Measurements from ENCODE around the gene SNX1. TPM values are rescaled to one million over a fixed set of nuclear protein-coding genes. Genes with fewer than 3 reads are reported as not detected.
"Not testable (repeated sequence)": the region's sequence is repeated elsewhere in the genome, so short reads cannot be mapped to it uniquely, and the experiment has no call there.

Gene SNX1
- total RNA-seq, 4 donors from 2014 or later: 74.5 to 178 (median 95.5) TPM

- no peaks in the 10 kb centered on the region for H3K36me3 ChIP-seq
- TF ChIP-seq POLR2A (IDR thresholded peaks at IDR 0.05) (no peak), CTCF (IDR thresholded peaks at IDR 0.05) (no peak)
- intact Hi-C loops (cut with DNase I; ENCODE audit: low total_unique reads): no loop called here
- H3K9me3 ChIP-seq: no peaks in the 10 kb centered on the region
- H3K4me3 ChIP-seq: no peak overlapping the region
- H3K27ac ChIP-seq: no peak overlapping the region
- DNase-seq: no peak
- no peaks in the 10 kb centered on the region for H3K4me1 ChIP-seq
- no peaks in the 10 kb centered on the region for H3K27me3 ChIP-seq
These were observed 44.7 kb upstream of the SNX1 start for GRCh38 chr15:64051093-64051402.

- Histone ChIP-seq H3K27ac (no peak overlapping the region), H3K27me3 (no peaks in the 10 kb centered on the region), H3K9me3 (no peaks in the 10 kb centered on the region), H3K36me3 (no peaks in the 10 kb centered on the region), H3K4me1 (no peaks in the 10 kb centered on the region), H3K4me3 (no peak overlapping the region)
- DNase-seq: no peak
- intact Hi-C loops (cut with DNase I; ENCODE audit: low total_unique reads): no loop called here
- TF ChIP-seq CTCF (IDR thresholded peaks at IDR 0.05) (no peak), POLR2A (IDR thresholded peaks at IDR 0.05) (no peak)
These were observed 44.1 kb upstream of the SNX1 start for GRCh38 chr15:64051407-64052259.

- H3K4me3 ChIP-seq: no peak overlapping the region
- H3K9me3 ChIP-seq: no peaks in the 10 kb centered on the region
- no peak for TF ChIP-seq CTCF (IDR thresholded peaks at IDR 0.05)
- TF ChIP-seq POLR2A (IDR thresholded peaks at IDR 0.05): no peak
- DNase-seq: no peak
- intact Hi-C loops (cut with DNase I; ENCODE audit: low total_unique reads): no loop called here
- H3K27ac ChIP-seq: no peak overlapping the region
- H3K27me3 ChIP-seq: no peaks in the 10 kb centered on the region
- H3K36me3 ChIP-seq: no peaks in the 10 kb centered on the region
- no peaks in the 10 kb centered on the region for H3K4me1 ChIP-seq
These were observed 42.8 kb upstream of the SNX1 start for GRCh38 chr15:64052925-64053491.

GRCh38 chr15:64053674-64054073, 42.1 kb upstream of the SNX1 start:
- H3K36me3 ChIP-seq; H3K27ac ChIP-seq; H3K4me3 ChIP-seq; H3K4me1 ChIP-seq; H3K27me3 ChIP-seq; DNase-seq; intact Hi-C loops (cut with DNase I; ENCODE audit: low total_unique reads); H3K9me3 ChIP-seq: not testable (repeated sequence)

- Histone ChIP-seq H3K4me3 (no peak overlapping the region), H3K36me3 (no peaks in the 10 kb centered on the region), H3K4me1 (no peaks in the 10 kb centered on the region), H3K27ac (no peak overlapping the region), H3K27me3 (no peaks in the 10 kb centered on the region), H3K9me3 (no peaks in the 10 kb centered on the region)
- DNase-seq: no peak
- intact Hi-C loops (cut with DNase I; ENCODE audit: low total_unique reads): no loop called here
- TF ChIP-seq CTCF (IDR thresholded peaks at IDR 0.05): no peak
- TF ChIP-seq POLR2A (IDR thresholded peaks at IDR 0.05): no peak
These were observed 37.5 kb upstream of the SNX1 start for GRCh38 chr15:64058279-64058678.

- intact Hi-C loops (cut with DNase I; ENCODE audit: low total_unique reads): not testable (repeated sequence)
These were observed 36.7 kb upstream of the SNX1 start for GRCh38 chr15:64059104-64059503.

More at GRCh38 chr15:64059104-64059503, 36.7 kb upstream of the SNX1 start:
- not testable (repeated sequence) for H3K4me1 ChIP-seq, H3K36me3 ChIP-seq, H3K27ac ChIP-seq, H3K4me3 ChIP-seq, H3K27me3 ChIP-seq, DNase-seq, H3K9me3 ChIP-seq

Measured in uterus (tissue), 4 donors.